ENCODE measurements around the gene DCST2. TPM values are rescaled to one million over a fixed set of nuclear protein-coding genes. Genes with fewer than 3 reads are reported as not detected.

The DCST2 gene
- total RNA-seq, 3 donors from 2014 or later, result 1.7 to 3.3 (median 2.3) TPM

DNA sequence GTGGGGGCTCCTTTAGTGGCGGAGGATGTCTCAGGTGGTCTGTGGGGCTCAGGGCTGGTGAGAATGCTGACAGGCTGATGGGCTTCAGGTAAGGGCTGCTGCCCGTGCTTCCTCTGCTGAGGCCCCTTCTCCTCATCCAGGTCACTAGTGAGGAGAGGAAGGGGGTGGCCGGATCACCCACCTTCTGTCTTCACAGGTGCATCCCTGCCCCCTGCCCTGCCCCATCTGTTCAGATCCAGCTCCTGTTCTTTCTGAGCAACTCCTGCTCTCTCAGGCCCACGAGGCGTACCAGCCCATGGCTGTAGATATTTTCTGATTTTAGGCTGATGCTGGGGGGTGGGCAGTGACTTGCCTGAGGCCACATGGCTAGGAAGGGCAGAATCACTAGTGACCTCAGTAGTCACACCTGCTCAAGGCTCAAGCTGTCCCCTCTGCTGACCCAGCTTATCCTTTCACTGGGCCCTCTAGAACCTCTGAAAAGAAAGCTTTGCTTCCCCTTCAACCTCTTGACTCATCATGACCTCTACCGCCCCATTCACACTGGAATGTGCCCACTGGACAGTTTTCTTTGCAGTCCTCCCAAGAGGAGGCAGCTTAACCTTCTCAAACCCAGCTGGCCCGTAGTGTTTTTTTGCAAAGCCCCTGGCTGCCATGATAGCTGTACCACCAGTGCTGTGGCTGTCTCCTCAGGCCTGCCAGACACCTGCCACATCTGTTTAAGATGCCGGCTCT lies 14.8 kb downstream of the DCST2 start:
- Histone ChIP-seq H3K9me3 (no peaks in the 10 kb centered on the region), H3K4me3 (no peak overlapping the region), H3K4me1 (ENCODE audit: low read depth) (peaks cover 24% of the 10 kb centered on the region), H3K36me3 (ENCODE audit: low read depth) (no peaks in the 10 kb centered on the region)
- TF ChIP-seq CTCF (IDR thresholded peaks at IDR 0.05), result no peak
- peak in 1 of 3 donors; percentile 24 for DNase-seq
- intact Hi-C loops (cut with DNase I, micrococcal nuclease), result loop anchor here in 1 of 2 donors (10.0 kb wide), 1 partner anchor 54 kb away; the partner anchor contains the start of gene PYGO2
- no peak for ATAC-seq

DNA sequence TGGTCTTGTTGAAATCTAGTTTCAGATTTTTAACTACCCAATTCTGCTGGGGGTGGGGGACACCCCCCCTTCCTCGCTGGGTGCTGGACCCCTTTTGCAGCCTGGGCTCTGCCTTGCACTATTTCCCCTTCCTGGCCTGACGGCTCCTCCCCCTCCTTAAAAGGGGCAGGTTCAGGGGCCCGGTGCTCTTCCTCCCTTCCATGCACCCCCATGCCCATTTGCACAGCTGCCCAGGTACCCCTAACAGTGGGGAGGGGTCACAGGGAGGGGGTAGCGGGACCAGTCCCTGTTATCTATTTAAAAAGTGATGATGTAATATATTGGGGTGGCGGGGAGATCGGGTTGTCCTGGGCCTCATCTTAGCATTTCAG lies 15.7 kb downstream of the DCST2 start:
- DNase-seq (no peak), ATAC-seq (no peak)
- no peaks in the 10 kb centered on the region for H3K9me3 ChIP-seq
- H3K4me1 ChIP-seq (ENCODE audit: low read depth), result peaks cover 29% of the 10 kb centered on the region
- no peak for TF ChIP-seq CTCF (IDR thresholded peaks at IDR 0.05)
- H3K4me3 ChIP-seq, result no peak overlapping the region
- intact Hi-C loops (cut with DNase I, micrococcal nuclease), result loop anchor here in 1 of 2 donors (10.0 kb wide), 1 partner anchor 53 kb away; the partner anchor contains the start of gene PYGO2
- H3K36me3 ChIP-seq (ENCODE audit: low read depth), result no peaks in the 10 kb centered on the region

- H3K4me1 ChIP-seq (ENCODE audit: low read depth), result peaks cover 33% of the 10 kb centered on the region
- H3K9me3 ChIP-seq, result no peaks in the 10 kb centered on the region
- H3K36me3 ChIP-seq (ENCODE audit: low read depth), result no peaks in the 10 kb centered on the region
- H3K4me3 ChIP-seq, result no peak overlapping the region
- intact Hi-C loops (cut with DNase I, micrococcal nuclease), result loop anchor here in 1 of 2 donors (10.0 kb wide), 1 partner anchor 52 kb away; the partner anchor contains the start of gene PYGO2
- DNase-seq, result peak; percentile 93 to 98 (median 96)
- ATAC-seq, result peak; percentile 91
- peak; percentile 88 for TF ChIP-seq CTCF (IDR thresholded peaks at IDR 0.05)
Observed at GRCh38 chr1:155017041-155017945, 16.3 kb downstream of the DCST2 start.

- ATAC-seq, result no peak
- TF ChIP-seq CTCF (IDR thresholded peaks at IDR 0.05), result no peak
- H3K36me3 ChIP-seq (ENCODE audit: low read depth), result no peaks in the 10 kb centered on the region
- H3K4me1 ChIP-seq (ENCODE audit: low read depth), result peaks cover 43% of the 10 kb centered on the region
- intact Hi-C loops (cut with DNase I, micrococcal nuclease), result loop anchor here in 1 of 2 donors (10.0 kb wide), 1 partner anchor 52 kb away; the partner anchor contains the start of gene PYGO2
- no peaks in the 10 kb centered on the region for H3K9me3 ChIP-seq
- DNase-seq, result peak; percentile 40 to 79 (median 57)
- no peak overlapping the region for H3K4me3 ChIP-seq
Observed at GRCh38 chr1:155016231-155016831, 17.2 kb downstream of the DCST2 start.

GRCh38 chr1:155015527-155016230 lies 17.9 kb downstream of the DCST2 start:
- TF ChIP-seq CTCF (IDR thresholded peaks at IDR 0.05), result no peak
- intact Hi-C loops (cut with DNase I, micrococcal nuclease), result loop anchor here in 1 of 2 donors (10.0 kb wide), 1 partner anchor 51 kb away; the partner anchor contains the start of gene PYGO2

More at GRCh38 chr1:155015527-155016230, 17.9 kb downstream of the DCST2 start:
- no peak for ATAC-seq
- Histone ChIP-seq H3K4me3 (no peak overlapping the region), H3K9me3 (no peaks in the 10 kb centered on the region), H3K36me3 (ENCODE audit: low read depth) (no peaks in the 10 kb centered on the region), H3K4me1 (ENCODE audit: low read depth) (peaks cover 50% of the 10 kb centered on the region)
- peak in 2 of 3 donors; percentile 57 to 60 for DNase-seq
